ENCODE measurements around the gene ARHGAP26. TPM values are rescaled to one million over a fixed set of nuclear protein-coding genes. Genes with fewer than 3 reads are reported as not detected.
A peak's percentile ranks its signal among the peaks of the same experiment; 100 is the strongest.

Gene ARHGAP26
- total RNA-seq, 1 experiment from 2014 or later = 34.5 TPM

DNA sequence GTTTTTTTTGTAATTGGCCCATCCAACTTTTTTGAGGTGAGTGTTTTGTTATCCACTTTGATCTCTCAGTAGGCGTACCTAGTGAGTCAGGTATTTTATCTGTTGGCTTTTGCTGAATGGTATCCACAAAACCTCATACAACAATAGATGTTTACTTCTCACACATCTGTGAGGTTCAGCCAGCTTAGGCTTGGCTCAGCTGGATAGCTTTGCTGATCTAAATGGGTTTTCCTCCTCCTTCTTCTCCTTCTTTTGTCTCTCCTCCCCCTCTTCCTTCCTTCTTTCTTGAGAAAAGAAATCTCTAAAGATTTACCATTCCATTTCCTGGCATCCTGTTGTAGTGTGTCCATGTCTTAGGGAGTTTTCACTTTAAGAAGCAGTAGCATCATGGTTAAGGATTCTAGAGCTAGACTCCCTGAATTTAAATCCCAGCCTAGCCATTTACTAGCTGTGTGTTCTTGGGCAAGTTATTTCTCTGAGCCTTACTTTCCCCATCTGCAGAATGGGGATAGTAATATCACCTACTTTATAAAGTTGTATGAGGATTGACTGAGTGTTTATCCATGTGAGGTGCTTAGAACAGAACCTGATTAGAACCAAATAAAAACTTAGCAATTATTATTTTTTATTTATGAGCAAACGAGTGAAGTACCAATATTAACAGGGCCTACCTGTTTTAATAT is 126.3 kb downstream of the ARHGAP26 start:
- Histone ChIP-seq H3K9me2 (ENCODE audit: insufficient read depth) (no peaks in the 10 kb centered on the region), H3K27ac (ENCODE audit: low read depth, low read length) (peak overlapping the region; percentile 34; the same call in 1 of the 2 replicates), H3K79me2 (ENCODE audit: insufficient read depth, low read length) (no peaks in the 10 kb centered on the region), H3K9me3 (ENCODE audit: control insufficient read depth in 1 of 2, insufficient read depth in 1 of 2, low read depth in 1 of 2, low read length in 2 of 2) (no peaks in the 10 kb centered on the region), H3K4me3 (replicated peaks in 1 of 2; ENCODE audit: low read depth in 1 of 2, low read length in 2 of 2) (no peak overlapping the region), H3K27me3 (ENCODE audit: insufficient read depth, low read length) (no peaks in the 10 kb centered on the region), H4K20me1 (ENCODE audit: insufficient read depth) (no peaks in the 10 kb centered on the region), H2AFZ (ENCODE audit: low read depth, low read length, poor library complexity, severe bottlenecking) (no peak overlapping the region), H3K36me3 (ENCODE audit: control insufficient read depth in 1 of 2, insufficient read depth in 2 of 2, low read length in 2 of 2) (no peaks in the 10 kb centered on the region), H3K4me1 (ENCODE audit: control insufficient read depth in 1 of 2, insufficient read depth in 2 of 2, low read length in 2 of 2) (peaks cover 28 to 57% of the 10 kb centered on the region in 2 experiments), H3K4me2 (ENCODE audit: low read length) (peak overlapping the region; percentile 32; the same call in 1 of the 2 replicates), H3K9ac (ENCODE audit: low read length) (no peak overlapping the region)
- ATAC-seq (peak; percentile 87), DNase-seq (ENCODE audit: low read depth, low spot score) (no peak)
- RAD21 ChIA-PET (ENCODE audit: low non-redundant PET in 1 of 2, low total read pairs in 2 of 2, uncharacterized antibody in 2 of 2, unreplicated experiment in 2 of 2) = no interaction called here
- TF ChIP-seq SP1 (IDR thresholded peaks at IDR 0.05; ENCODE audit: low read depth) (0 out of 2 replicates have a peak, but pooled peaks have one; percentile 13), RAD21 (IDR thresholded peaks at IDR 0.05; ENCODE audit: low read depth) (no peak)
- intact Hi-C loops (cut with micrococcal nuclease) = no loop called here
- POLR2A ChIA-PET = no interaction called here
- BruUV-seq (replicated peaks) = no TSS peak
- CTCF ChIA-PET = interaction anchor here (1.2 to 2.3 kb wide), 2 partner anchors 8 to 183 kb away, joined by 4 to 11 read pairs; no protein-coding TSS in a partner anchor

DNA sequence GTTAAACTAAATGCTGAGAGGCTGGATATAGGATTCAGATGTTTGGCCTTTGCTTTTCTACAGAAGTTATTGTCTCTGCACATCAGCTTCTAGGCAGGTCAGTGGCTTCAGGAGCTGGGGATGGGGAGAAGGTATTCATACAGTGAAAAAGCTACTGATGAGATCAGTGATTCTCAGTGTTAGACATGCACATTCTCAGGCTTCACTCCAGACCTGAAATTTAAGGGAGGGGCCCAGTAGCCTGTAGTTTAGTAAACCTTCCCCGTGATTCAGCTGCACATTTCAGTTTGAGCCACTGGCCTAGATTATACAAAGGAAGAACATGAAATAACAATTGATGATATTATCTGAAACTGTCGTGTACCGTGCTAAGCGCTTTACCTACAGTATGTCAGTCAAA is 127.2 kb downstream of the ARHGAP26 start:
- Histone ChIP-seq H3K36me3 (ENCODE audit: control insufficient read depth in 1 of 2, insufficient read depth in 2 of 2, low read length in 2 of 2) (peaks cover 0 to under 1% of the 10 kb centered on the region in 2 experiments; a peak in 1 of 4 replicates), H3K27ac (ENCODE audit: low read depth, low read length) (no peak overlapping the region), H3K4me2 (ENCODE audit: low read length) (no peak overlapping the region), H3K79me2 (ENCODE audit: insufficient read depth, low read length) (no peaks in the 10 kb centered on the region), H3K27me3 (ENCODE audit: insufficient read depth, low read length) (no peaks in the 10 kb centered on the region), H3K4me3 (replicated peaks in 1 of 2; ENCODE audit: low read depth in 1 of 2, low read length in 2 of 2) (no peak overlapping the region), H3K9ac (ENCODE audit: low read length) (no peak overlapping the region), H3K4me1 (ENCODE audit: control insufficient read depth in 1 of 2, insufficient read depth in 2 of 2, low read length in 2 of 2) (peaks cover 28 to 62% of the 10 kb centered on the region in 2 experiments), H2AFZ (ENCODE audit: low read depth, low read length, poor library complexity, severe bottlenecking) (no peak overlapping the region), H3K9me2 (ENCODE audit: insufficient read depth) (no peaks in the 10 kb centered on the region), H4K20me1 (ENCODE audit: insufficient read depth) (no peaks in the 10 kb centered on the region), H3K9me3 (ENCODE audit: control insufficient read depth in 1 of 2, insufficient read depth in 1 of 2, low read depth in 1 of 2, low read length in 2 of 2) (no peaks in the 10 kb centered on the region)
- ChIA-PET POLR2A (no interaction called here), RAD21 (ENCODE audit: low non-redundant PET in 1 of 2, low total read pairs in 2 of 2, uncharacterized antibody in 2 of 2, unreplicated experiment in 2 of 2) (no interaction called here), CTCF (interaction anchor here (2.3 kb wide), 1 partner anchor 9 kb away, joined by 11 read pairs; no protein-coding TSS in a partner anchor)
- DNase-seq (ENCODE audit: low read depth, low spot score) (no peak), ATAC-seq (no peak)
- no TSS peak for BruUV-seq (replicated peaks)
- TF ChIP-seq ZNF274 (IDR thresholded peaks at IDR 0.05; ENCODE audit: low read depth, low read length) = no peak
- no peak for TF ChIP-seq SRF (IDR thresholded peaks at IDR 0.05; ENCODE audit: low read depth)
- TF ChIP-seq, protein P1, sequence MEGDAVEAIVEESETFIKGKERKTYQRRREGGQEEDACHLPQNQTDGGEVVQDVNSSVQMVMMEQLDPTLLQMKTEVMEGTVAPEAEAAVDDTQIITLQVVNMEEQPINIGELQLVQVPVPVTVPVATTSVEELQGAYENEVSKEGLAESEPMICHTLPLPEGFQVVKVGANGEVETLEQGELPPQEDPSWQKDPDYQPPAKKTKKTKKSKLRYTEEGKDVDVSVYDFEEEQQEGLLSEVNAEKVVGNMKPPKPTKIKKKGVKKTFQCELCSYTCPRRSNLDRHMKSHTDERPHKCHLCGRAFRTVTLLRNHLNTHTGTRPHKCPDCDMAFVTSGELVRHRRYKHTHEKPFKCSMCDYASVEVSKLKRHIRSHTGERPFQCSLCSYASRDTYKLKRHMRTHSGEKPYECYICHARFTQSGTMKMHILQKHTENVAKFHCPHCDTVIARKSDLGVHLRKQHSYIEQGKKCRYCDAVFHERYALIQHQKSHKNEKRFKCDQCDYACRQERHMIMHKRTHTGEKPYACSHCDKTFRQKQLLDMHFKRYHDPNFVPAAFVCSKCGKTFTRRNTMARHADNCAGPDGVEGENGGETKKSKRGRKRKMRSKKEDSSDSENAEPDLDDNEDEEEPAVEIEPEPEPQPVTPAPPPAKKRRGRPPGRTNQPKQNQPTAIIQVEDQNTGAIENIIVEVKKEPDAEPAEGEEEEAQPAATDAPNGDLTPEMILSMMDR (IDR thresholded peaks at IDR 0.05 in 2 of 3, conservative IDR thresholded peaks at IDR 0.05 in 1 of 3; ENCODE audit: borderline replicate concordance in 1 of 3, insufficient read depth in 1 of 3, low read depth in 2 of 3, low read length in 2 of 3) = no peak
- TF ChIP-seq, protein P2, sequence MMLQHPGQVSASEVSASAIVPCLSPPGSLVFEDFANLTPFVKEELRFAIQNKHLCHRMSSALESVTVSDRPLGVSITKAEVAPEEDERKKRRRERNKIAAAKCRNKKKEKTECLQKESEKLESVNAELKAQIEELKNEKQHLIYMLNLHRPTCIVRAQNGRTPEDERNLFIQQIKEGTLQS (IDR thresholded peaks at IDR 0.05) = no peak
- TF ChIP-seq, protein P3, sequence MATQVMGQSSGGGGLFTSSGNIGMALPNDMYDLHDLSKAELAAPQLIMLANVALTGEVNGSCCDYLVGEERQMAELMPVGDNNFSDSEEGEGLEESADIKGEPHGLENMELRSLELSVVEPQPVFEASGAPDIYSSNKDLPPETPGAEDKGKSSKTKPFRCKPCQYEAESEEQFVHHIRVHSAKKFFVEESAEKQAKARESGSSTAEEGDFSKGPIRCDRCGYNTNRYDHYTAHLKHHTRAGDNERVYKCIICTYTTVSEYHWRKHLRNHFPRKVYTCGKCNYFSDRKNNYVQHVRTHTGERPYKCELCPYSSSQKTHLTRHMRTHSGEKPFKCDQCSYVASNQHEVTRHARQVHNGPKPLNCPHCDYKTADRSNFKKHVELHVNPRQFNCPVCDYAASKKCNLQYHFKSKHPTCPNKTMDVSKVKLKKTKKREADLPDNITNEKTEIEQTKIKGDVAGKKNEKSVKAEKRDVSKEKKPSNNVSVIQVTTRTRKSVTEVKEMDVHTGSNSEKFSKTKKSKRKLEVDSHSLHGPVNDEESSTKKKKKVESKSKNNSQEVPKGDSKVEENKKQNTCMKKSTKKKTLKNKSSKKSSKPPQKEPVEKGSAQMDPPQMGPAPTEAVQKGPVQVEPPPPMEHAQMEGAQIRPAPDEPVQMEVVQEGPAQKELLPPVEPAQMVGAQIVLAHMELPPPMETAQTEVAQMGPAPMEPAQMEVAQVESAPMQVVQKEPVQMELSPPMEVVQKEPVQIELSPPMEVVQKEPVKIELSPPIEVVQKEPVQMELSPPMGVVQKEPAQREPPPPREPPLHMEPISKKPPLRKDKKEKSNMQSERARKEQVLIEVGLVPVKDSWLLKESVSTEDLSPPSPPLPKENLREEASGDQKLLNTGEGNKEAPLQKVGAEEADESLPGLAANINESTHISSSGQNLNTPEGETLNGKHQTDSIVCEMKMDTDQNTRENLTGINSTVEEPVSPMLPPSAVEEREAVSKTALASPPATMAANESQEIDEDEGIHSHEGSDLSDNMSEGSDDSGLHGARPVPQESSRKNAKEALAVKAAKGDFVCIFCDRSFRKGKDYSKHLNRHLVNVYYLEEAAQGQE (IDR thresholded peaks at IDR 0.05; ENCODE audit: low read depth) = no peak
- TF ChIP-seq ELF1 (IDR thresholded peaks at IDR 0.05; ENCODE audit: borderline replicate concordance, low read depth) = no peak
- no peak for TF ChIP-seq SP1 (IDR thresholded peaks at IDR 0.05; ENCODE audit: low read depth)
- intact Hi-C loops (cut with micrococcal nuclease) = no loop called here
